GM19324 (cell line): Measurements from ENCODE around the gene STARD10.
A peak's percentile ranks its signal among the peaks of the same experiment; 100 is the strongest.

Experiments
- ATAC-seq: cut with Tn5 transposase; IDR thresholded peaks from one replicate; pipeline ENCODE4 v1.9.1; 2021; ENCODE audit warnings: mild to moderate bottlenecking, moderate library complexity; ENCODE audit not compliant: unreplicated experiment, low FRiP score

STARD10 gene

DNA sequence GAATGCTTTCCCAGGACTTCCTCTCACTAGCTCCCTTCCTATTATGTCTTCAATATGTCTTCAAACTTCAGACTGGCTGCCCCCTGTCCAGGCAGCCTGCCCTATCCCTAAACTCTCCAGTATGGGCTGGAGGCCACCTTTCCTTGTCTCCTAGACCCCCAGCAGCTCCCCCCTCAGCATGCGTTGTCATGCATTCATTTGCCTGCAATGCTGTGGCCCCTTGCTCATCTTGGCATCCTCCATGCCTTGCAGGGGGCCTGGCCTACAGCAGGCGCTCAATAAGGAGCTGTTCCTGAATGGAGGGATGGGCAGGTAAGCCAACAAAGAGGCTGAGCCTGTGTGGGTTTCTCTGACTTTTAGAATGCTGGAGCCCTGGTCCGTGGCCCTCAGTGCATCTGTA, 25.3 kb downstream of the STARD10 start:
- no peak for ATAC-seq

GRCh38 chr11:72767203-72768062, 26.4 kb downstream of the STARD10 start:
- no peak for ATAC-seq

- no peak for ATAC-seq
Observed at GRCh38 chr11:72766152-72766902, 27.5 kb downstream of the STARD10 start.

DNA sequence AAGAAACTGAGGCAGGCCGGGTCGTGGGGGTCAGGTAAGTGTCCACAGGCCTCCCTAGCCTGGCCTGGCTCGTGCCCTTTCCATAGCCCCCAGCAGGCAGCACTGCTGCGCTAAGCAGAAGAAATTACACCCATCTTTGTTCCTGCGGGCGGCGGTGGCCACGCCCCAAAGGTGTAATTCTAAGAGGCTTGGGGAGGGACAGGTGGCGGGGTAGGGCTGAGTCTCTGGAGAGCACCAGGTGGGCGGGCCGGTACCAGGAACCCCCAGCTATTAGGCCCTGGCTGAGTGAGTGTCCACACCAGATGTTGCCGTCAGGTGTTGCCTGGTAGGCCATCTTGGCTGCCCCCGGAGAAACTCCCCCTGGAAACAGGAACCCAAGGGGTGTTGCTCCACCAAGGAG, 29.3 kb downstream of the STARD10 start:
- ATAC-seq = no peak

GRCh38 chr11:72763823-72764222, 30.0 kb downstream of the STARD10 start:
- no peak for ATAC-seq

GRCh38 chr11:72762641-72763304, 31.1 kb downstream of the STARD10 start:
- ATAC-seq = no peak

DNA sequence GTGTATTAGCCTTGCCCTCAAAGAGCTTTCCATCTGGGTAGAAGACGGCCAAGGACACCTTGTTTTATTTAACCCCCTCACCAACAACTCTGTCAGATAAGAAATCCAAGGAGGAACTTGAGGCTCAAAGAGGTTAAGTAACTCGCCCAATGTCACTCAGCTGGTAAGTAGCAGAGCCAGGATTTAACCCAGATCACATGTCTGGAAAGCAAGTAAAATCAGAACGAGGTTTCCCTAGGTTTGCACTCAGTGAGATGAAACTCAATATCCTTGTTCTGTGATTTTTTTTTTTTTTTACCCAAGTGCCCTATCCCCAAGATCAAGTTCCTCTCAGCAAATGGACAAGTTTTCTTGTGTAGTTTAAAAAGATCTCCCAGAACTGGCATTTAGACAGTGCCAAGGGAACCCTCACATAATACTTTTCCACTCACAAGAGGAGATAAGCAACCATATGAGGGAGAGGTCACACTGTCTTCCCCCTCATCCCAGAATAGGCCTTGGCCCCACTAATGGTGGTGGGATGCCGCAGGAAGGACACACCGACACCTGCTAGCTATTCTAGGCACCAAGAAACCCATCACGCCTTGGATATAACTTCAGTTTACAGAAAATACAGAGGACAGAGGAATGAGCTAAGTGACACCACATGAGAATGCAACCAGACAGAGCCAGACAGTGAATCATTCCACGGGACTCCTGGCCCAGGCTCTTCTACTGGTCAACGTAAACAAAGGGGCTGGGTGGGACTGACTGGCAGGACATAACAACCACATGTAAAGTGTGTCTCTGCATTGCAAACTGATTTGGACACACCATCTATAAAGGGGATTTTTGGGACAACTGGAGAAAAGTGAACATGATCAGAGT, 33.1 kb downstream of the STARD10 start:
- no peak for ATAC-seq

DNA sequence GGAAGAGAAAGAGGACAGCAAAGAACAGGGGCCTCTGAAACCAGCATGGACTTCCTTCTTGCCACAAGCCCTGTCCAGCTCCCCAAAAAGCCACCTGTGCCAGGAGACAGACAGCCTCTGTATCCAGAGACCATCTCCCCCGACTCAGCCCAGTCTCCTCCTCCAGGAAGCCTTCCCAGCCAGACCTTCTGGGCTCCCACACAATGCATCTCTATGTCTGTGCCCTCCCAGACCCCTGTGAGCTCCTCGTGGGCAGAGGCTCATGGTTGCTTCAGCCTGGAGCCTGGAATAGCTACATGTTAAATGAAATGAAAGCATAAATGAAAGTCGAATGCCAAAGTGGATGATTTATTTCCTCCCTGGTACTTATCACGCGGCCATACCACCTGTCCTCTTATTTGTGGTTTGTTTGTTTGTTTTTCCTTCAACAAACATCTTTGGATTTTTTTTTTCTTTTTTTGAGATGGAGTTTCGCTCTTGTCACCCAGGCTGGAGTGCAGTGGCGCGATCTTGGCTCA, 34.3 kb downstream of the STARD10 start:
- no peak for ATAC-seq

- no peak for ATAC-seq
Observed at GRCh38 chr11:72758690-72759389, 35.0 kb downstream of the STARD10 start.

DNA sequence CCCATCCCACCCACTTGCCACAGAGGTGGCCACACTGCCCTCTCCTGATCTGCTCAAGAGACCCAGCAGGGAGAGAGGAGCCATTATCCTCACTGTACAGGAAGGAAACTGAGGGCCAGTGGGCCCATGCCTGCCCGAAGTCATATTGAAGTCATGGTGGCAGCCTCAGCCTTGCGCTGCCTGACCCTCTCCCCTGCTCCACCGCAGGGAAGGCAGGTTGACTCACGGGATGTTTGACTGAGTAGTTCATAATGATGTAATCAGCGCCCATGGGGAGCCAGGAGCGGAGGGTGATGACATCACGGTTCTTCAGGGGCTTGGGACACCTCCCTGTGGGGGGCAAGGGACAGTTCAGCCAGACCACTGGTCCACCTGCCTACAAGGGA, 35.5 kb downstream of the STARD10 start:
- no peak for ATAC-seq

DNA sequence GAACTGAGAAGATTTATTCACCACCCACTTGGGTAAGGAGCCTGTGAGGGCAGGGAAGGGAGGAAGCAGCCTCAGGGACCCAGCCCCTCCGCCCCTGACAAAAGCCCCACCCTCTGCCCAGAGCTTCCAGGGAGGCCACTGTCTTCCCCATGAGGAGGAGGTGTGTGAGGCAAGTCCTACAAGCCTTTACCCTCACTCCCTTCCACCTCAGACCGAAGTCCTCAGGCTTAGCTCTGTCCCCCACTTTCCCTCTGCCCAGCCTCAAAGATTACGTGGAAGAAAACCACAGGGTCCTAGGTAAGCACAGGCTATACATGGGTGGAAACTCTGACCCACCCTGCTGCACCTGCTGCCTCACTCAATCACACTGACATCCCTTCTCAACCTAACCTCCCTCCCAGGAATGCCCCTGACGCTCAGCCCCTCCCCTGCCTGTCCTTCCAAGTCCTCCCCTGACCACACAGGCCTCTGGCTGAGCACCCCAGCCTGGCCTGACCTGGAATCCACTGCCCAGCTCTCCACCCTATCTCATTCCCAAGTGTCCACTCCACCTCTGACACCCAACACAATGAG, 38.0 kb downstream of the STARD10 start:
- no peak for ATAC-seq

GRCh38 chr11:72754544-72755155, 39.2 kb downstream of the STARD10 start:
- no peak for ATAC-seq

- ATAC-seq = no peak
Observed at GRCh38 chr11:72754149-72754543, 39.7 kb downstream of the STARD10 start.

DNA sequence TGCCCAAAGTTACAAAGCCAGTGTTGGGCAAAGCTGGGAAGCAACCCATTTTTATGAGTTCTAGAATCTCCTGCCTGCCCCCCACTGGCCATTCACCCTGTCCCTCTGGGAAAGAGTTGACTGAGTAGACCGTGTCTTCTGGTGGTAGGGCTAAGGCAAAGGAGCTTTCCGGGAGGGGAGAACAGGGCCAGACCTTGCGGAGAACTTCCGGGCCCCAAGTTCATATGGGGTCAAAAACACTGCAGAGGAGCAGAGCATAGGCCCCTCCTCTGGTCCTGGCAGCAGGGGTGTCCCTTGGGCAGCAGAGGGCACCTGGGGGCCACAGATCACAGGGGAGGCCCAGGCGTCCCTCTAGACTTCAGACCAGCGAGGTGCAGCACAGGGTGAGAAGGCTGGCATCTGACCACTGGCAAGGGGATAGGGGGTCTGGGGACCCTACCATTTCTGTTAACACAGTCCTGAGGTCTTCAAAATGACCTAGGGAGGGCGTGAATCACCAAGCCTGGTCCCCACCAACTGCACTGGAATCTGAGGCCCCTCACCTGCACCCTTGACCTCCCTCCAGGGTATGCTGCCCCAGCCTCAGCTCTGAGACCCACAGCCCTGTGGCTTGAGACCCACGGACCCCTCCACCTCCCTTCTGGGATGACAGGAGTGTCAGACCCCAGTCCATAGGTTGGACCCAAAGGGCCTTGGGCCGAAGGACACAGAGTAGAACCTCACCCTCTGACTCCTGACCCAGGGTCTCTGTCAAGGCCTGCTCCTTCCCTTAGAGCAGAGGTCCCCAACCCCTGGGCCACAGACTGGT, 40.3 kb downstream of the STARD10 start:
- ATAC-seq = no peak

DNA sequence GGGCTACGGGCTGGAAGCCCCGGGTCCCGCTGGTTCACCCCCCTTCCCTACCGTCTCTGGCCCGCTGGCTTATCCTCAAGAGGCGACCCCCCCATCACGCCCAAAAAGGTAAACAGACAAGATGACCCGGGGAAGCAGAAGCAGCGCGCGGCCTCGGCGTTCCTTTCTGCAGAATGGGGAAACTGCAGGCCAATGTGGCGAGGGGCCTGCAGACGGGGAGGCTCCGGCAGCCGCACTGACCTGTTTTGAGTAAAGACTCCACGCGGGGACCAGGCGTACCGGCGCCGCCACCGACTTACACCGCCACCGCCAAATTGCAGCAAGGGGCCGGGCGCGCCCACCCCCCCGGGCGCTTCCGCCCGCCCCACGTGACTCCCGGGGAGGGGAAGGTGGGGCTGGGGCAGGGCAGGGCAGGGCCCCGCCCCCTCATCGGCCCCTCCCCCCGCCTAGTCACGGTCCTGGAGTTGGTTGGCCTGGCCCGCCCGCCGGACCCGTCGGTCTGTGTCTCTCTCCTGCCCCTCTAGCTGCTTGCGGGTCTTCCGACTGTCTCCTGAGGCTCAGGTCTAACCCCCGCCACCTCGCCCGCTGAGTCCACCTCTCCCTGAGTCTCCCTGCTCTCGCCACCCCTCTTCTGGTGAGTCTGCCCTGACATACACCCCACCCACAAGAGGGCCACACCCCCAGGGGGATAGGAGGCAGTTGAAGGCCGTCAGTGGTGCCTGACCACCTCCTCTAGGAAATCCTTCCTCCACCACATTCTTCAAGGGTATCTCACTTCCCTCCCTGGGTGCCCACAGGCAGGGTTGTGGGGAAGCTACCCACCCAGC, 41.5 kb downstream of the STARD10 start, which contains the start of gene ARAP1:
TSS of gene ARAP1 (minus strand) at position 321 of the 827 bp plus-strand sequence. CDS start 25,280 bp downstream, outside the sequence.
- peak; percentile 58 for ATAC-seq

DNA sequence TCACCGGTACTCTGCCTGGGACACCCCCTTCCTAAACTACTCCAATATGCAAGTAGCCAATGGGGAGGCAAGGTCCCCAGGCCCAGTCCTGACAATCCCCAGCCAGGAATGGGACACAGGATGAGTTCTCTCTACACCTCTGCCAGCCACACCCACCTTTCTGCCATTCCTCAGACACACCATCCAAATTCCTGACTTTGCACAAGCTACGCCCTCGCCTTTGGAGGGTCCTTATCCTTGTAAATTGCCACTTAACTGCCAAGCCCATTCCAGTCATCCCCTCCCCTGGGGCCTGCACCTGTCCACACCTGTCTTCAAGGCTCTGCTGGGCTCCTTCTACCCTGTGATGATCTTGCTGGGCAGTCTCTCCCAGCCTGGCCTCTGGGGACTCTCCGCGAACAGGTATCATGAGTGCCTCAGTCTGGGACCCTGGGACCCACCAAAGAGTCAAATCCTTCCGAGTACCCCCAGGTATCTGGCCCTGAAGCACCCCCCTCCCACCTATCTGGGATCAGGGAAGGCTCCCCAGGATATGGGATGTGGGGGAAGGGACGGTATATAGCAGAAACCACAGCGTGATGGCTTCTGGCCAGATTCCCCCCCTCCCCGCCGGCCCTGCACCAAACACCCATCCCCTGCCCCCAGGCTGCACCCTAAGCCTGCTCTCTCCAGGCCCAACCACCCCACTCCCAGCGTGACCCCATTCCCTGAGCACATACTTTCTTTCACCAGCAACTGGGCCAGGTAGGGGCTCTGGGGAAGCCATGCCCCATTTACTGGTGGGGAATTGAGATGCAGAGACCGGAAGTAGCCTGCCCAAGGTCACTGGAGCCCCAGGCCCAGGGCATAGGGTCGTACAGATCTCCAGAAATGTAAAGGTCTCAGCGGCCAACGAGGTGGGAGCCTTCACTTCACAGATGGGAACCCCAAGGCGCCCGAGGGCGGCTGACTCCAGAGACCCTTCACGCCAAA, 42.4 kb downstream of the STARD10 start:
- ATAC-seq = no peak
